ENCODE data around the gene RCOR2.

GRCh38 chr11:63942803-63943202, 25.8 kb upstream of the RCOR2 start:
- TF ChIP-seq, protein P1, sequence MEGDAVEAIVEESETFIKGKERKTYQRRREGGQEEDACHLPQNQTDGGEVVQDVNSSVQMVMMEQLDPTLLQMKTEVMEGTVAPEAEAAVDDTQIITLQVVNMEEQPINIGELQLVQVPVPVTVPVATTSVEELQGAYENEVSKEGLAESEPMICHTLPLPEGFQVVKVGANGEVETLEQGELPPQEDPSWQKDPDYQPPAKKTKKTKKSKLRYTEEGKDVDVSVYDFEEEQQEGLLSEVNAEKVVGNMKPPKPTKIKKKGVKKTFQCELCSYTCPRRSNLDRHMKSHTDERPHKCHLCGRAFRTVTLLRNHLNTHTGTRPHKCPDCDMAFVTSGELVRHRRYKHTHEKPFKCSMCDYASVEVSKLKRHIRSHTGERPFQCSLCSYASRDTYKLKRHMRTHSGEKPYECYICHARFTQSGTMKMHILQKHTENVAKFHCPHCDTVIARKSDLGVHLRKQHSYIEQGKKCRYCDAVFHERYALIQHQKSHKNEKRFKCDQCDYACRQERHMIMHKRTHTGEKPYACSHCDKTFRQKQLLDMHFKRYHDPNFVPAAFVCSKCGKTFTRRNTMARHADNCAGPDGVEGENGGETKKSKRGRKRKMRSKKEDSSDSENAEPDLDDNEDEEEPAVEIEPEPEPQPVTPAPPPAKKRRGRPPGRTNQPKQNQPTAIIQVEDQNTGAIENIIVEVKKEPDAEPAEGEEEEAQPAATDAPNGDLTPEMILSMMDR (IDR thresholded peaks at IDR 0.05; ENCODE audit: low read length), result no peak
- no peak for TF ChIP-seq EZH2 (IDR thresholded peaks at IDR 0.05; ENCODE audit: borderline replicate concordance, low read length)

All from OCI-LY1 (cell line).